C4-2B (cell line): Measurements from ENCODE around the gene MOB2.

Experiments used
- CTCF ChIP-seq: fragments of 450-650 bp; conservative IDR thresholded peaks from 2 replicates; pipeline ENCODE4 v1.5.1; 2017; ENCODE audit warnings: mild to moderate bottlenecking
- ZFX ChIP-seq: fragments of 450-650 bp; IDR thresholded peaks from 2 replicates; pipeline ENCODE4 v1.6.1; 2017

- no peak for TF ChIP-seq CTCF
- TF ChIP-seq ZFX = no peak
These were observed 14.2 kb downstream of the MOB2 start for GRCh38 chr11:1472180-1473005.
